HL-60/S4 treated with phorbol 12-myristate 13-acetate at 8.2 ng/mL for 4 days and 3 days (cell line): ENCODE data around the gene OR52B2.

Experiments
- in situ Hi-C: fragments of 300-500 bp; cut with MboI; formaldehyde crosslinking; loops from 2 replicates; pipeline ENCODE4 v1.15.0; 2022; ENCODE audit warnings: low sequenced_read_pairs

OR52B2 gene

GRCh38 chr11:6170226-6170625 is at the start of gene OR52B2:
Gene OR52B2 (minus strand): TSS chr11:6170326. CDS start chr11:6170326, 0 bp downstream.
- in situ Hi-C loops = no loop called here

- in situ Hi-C loops = no loop called here
Measured at GRCh38 chr11:6219359-6219758, 49.2 kb upstream of the OR52B2 start.

DNA sequence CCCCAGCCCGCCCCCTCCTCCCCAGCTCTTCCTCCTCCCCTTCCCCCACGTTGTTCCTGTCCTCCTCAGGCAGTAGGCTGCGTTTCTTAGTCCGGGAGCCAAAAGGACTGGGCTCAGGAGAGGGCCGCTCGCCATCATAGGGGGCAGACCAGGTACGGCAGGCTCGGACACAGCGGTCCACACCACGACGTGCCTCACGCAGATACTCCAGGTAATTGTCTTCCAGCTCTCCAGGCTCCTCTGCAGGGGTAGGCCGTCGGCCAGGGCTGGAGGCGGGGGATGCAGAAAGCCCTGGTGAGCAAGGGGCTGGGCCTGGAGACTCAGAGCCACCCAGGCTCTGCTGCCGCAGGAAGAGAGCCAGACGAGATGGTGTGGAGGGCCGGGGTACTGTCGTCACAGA is 47.6 kb upstream of the OR52B2 start:
- in situ Hi-C loops = no loop called here

DNA sequence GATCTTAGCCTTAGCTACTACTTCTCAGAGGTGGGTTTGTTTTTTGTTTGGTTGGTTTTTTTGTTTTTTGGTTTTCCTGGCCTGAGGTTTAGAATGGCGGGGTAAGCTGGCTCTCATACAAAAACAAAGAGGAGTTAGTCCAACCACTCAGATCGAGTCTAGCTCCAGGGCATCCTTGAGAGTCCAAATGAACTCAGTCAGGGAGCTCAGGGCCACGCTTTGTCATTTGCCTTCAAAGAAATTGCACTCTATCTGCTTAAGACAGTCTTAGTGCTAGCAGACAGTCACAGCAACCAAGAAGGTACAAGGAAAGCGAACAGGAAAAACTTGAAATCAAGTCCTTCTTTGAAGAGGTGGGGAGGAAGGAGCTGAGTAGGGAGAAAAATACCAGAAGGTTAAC is 46.4 kb upstream of the OR52B2 start:
- in situ Hi-C loops = no loop called here

DNA sequence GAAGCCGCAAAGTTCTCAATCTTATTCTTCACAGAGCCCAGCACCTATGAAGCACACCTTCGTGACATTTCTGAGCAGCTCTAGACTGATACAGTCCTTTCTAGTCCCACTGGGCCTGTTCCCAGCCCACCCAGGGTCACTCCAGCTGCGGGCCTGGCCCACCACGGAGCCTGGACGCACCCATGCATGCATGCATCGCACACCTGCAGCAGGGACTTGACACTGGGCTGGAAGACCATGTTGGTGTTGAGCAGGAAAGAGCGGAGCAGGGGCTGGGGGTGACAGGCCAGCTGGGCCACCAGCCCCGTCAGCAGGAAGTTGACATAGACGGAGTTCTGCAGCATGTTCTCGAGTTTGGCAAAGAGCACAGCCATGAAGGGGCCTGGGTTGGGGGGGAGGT is 44.4 kb upstream of the OR52B2 start:
- in situ Hi-C loops = no loop called here

- in situ Hi-C loops = no loop called here
Measured at GRCh38 chr11:6210274-6210955, 40.3 kb upstream of the OR52B2 start.

GRCh38 chr11:6209801-6210200 is 39.7 kb upstream of the OR52B2 start:
- in situ Hi-C loops = no loop called here

GRCh38 chr11:6206456-6207180 is 36.5 kb upstream of the OR52B2 start:
- in situ Hi-C loops = no loop called here

DNA sequence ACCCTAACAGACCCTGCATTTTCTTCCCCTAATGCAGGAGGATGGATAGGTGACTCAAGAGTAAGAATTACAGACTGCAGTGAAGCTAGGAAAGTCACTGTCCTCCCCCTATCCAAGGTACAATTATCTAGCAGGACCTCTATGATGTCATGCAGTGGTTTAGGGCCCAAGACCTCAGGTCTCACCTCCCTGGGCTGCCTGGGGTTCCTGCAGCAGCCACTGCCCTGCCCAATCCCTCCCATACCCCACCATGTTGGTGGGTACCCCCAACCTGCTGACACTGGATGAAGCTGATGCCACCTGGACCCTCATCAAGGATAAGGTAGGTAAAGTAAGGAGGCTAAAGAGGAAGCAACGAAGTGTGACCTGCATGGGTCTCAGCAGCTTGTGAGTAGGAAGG is 35.2 kb upstream of the OR52B2 start, which contains the start of gene C11orf42:
Gene C11orf42, plus strand, starts transcription at position 192 of the 400 bp plus-strand sequence. Its CDS starts 59 bp downstream, at position 251.
- in situ Hi-C loops = no loop called here

DNA sequence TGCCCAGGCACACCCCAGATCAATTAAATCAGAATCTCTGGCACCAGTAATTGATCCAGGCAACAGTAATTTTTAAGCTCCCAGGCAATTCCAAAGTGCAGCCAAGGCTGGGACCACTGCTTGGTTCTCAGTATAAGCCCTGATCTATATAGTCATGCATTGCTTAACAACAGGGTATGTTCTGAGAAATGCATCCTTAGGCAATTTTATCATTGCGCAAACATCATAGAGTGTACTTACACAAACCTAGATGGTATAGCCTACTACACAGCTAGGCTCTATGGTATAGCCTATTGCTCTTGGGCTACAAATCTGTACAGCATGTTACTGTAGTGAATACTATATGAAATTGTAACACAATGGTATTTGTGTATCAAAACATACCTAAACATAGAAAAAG is 34.6 kb upstream of the OR52B2 start:
- in situ Hi-C loops = no loop called here

DNA sequence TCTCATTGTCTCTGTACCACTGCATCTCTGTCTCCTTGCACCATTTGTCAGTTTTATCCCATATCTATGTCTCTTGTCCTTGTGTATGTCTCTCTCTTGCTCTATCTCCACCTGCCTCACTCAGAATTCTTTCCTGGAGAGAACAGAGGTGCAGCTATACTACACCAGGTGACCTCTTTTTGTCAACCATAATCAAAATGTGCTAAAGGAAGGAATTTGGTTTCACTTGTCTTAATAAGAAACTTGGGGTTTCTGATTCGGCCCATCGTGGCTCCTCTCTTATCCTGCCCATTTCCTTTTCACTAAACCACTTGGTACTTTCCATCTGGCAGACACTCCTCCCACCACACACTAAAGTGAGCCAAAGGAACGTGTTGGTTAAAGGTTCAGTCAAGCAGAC is 33.2 kb upstream of the OR52B2 start:
- in situ Hi-C loops = no loop called here

- in situ Hi-C loops = no loop called here
Measured at GRCh38 chr11:6202041-6202440, 31.9 kb upstream of the OR52B2 start.

- in situ Hi-C loops = no loop called here
Measured at GRCh38 chr11:6201481-6201880, 31.4 kb upstream of the OR52B2 start.

DNA sequence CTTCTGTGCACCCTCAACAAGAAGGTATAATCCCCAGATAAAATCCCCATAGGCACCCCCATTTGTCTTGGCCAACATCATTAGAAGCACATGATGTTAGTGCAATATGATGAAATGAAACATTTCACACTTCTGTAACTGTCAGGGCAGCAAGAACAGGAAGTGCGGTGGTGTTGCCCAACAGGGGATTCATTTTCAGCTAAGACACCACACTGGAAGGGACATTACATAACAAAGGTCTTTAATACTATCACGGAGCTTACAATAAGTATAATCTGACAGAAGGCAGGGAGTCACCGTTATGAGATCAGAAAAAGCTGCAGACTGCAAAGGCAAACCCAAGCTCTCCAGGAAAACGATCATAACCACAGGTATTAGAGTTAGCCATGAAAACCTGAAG is 30.8 kb upstream of the OR52B2 start:
- in situ Hi-C loops = no loop called here

DNA sequence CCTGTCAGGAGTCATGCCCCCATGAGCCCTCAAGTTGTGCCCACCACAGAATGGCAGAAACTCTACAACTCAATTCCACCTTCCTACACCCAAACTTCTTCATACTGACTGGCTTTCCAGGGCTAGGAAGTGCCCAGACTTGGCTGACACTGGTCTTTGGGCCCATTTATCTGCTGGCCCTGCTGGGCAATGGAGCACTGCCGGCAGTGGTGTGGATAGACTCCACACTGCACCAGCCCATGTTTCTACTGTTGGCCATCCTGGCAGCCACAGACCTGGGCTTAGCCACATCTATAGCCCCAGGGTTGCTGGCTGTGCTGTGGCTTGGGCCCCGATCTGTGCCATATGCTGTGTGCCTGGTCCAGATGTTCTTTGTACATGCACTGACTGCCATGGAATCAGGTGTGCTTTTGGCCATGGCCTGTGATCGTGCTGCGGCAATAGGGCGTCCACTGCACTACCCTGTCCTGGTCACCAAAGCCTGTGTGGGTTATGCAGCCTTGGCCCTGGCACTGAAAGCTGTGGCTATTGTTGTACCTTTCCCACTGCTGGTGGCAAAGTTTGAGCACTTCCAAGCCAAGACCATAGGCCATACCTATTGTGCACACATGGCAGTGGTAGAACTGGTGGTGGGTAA is 29.2 kb upstream of the OR52B2 start, which contains the start of gene OR52W1:
Gene OR52W1, plus strand, starts transcription at position 51 of the 637 bp plus-strand sequence. Its CDS starts 0 bp downstream, at position 51.
- in situ Hi-C loops = no loop called here

DNA sequence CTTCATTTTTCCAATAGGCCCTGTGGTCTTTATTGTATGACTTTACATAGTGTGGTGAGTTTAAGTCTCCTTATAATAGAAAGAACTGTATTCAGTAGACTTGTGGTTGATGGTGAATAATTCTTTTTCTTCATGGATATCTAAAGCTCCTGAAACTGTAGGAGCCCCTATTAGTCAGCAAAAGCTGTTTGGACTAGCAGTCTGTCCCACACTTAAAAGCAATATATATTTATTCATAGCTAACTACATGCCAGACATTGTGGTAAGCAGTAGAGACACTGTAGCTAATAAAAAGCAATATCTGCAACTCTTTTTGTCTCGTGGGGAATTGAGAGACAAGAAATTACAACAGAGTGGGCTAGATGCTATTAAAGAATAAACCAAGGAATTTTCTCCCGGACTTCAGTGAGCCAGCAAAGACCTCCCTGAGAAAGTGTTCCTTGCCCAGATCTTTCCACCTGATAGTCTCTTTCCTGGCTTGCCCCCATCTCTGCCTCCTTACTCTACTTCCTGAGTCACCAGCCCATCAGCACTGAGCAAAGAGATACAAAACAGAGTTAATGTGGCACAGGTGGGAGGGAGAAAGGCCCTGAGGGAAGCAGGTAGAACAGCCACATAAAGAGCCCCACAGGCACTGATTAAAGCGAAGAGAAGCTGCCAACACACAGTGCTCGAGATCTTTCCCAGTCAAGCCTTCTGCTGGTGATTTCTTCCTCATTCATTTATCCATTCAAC is 27.5 kb upstream of the OR52B2 start:
- in situ Hi-C loops = no loop called here

DNA sequence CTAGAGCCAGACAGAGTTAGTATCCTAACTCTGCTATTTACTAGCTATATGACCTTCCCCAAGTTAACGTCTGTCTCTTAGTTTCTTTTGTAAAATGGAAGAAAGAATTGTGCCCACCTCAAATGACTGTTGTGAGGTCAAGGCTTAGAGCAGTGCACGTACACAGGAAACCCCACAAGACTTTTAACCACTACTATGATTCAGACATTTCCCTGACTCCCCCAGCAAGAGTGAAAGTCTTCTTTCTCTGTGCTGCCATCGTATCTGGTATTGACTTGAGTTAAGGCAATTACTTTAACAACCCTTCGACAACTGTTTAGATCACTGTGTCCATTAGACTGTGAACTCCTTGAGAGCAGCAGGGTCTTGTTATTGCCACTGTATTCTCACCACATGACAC is 26.3 kb upstream of the OR52B2 start:
- in situ Hi-C loops = no loop called here

- in situ Hi-C loops = no loop called here
Measured at GRCh38 chr11:6194065-6194581, 24.0 kb upstream of the OR52B2 start.

DNA sequence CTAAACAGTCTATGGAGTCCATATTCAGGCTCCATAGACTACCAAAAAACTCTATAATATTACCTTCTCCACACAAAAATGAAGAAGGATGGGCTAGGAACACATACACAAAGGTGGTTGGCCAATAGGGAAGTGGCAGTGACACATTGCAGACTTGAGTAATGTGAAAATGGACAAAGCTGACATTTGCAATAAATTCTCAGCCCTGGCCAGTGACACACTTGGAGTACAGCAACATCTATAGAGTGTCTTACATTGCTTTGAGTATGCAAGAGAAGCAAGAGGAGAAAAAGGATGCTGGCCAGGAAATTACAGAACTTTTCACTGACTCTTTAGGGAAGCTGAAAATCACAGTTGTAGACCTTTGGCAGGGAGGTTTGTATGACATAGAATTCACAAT is 21.6 kb upstream of the OR52B2 start:
- in situ Hi-C loops = no loop called here

GRCh38 chr11:6175440-6175839 is 5.3 kb upstream of the OR52B2 start:
- in situ Hi-C loops = no loop called here
